GM12865 (cell line): ENCODE data around the gene TMED1.
A peak's percentile ranks its signal among the peaks of the same experiment; 100 is the strongest.
"Not testable (repeated sequence)": the region's sequence is repeated elsewhere in the genome, so short reads cannot be mapped to it uniquely, and the experiment has no call there.

Source experiments
- DNase-seq: peaks from one replicate; pipeline ENCODE4 v3.0.0; 2010; ENCODE audit warnings: low read depth
- H3K4me3 ChIP-seq: 2 replicates; pipeline ENCODE4 v1.5.1; 2011; ENCODE audit warnings: mild to moderate bottlenecking, low read depth, low read length, control low read depth
- CTCF ChIP-seq: IDR thresholded peaks from 2 replicates; pipeline ENCODE4 v1.5.1; 2011; ENCODE audit warnings: low read length, control low read depth, low read depth, inconsistent platforms; ENCODE audit not compliant: insufficient read depth; ENCODE audit errors: missing control alignments

Gene TMED1

GRCh38 chr19:10858204-10858828, 22.3 kb upstream of the TMED1 start:
- DNase-seq, result peak; percentile 57
- peak; percentile 91 for TF ChIP-seq CTCF
- H3K4me3 ChIP-seq, result no peak overlapping the region

- DNase-seq, H3K4me3 ChIP-seq: not testable (repeated sequence)
These were observed 20.9 kb upstream of the TMED1 start for GRCh38 chr19:10856899-10857298.

- peak; percentile 54 for DNase-seq
- peak; percentile 66 for TF ChIP-seq CTCF
- H3K4me3 ChIP-seq, result no peak overlapping the region
These were observed 20.0 kb upstream of the TMED1 start for GRCh38 chr19:10855879-10856522.

GRCh38 chr19:10854350-10855089, 18.5 kb upstream of the TMED1 start:
- no peak for DNase-seq

GRCh38 chr19:10852941-10853340, 16.9 kb upstream of the TMED1 start:
- no peak for TF ChIP-seq CTCF

More at GRCh38 chr19:10854350-10855089, 18.5 kb upstream of the TMED1 start:
- no peak overlapping the region for H3K4me3 ChIP-seq
- TF ChIP-seq CTCF, result no peak

GRCh38 chr19:10852098-10852800, 16.2 kb upstream of the TMED1 start:
- no peak overlapping the region for H3K4me3 ChIP-seq
- DNase-seq, result no peak
- no peak for TF ChIP-seq CTCF

More at GRCh38 chr19:10852941-10853340, 16.9 kb upstream of the TMED1 start:
- no peak for DNase-seq
- H3K4me3 ChIP-seq, result no peak overlapping the region

GRCh38 chr19:10850631-10851030, 14.6 kb upstream of the TMED1 start:
- H3K4me3 ChIP-seq, result no peak overlapping the region
- DNase-seq, result no peak
- no peak for TF ChIP-seq CTCF
